Embryonic facial prominence (tissue), 1 donor: ENCODE measurements around the gene UBE2QL1.

Source experiments
- DNase-seq: peaks from one replicate; pipeline ENCODE4 v3.0.0-alpha.2; 2016; ENCODE audit errors: extremely low spot score

The UBE2QL1 gene

DNA sequence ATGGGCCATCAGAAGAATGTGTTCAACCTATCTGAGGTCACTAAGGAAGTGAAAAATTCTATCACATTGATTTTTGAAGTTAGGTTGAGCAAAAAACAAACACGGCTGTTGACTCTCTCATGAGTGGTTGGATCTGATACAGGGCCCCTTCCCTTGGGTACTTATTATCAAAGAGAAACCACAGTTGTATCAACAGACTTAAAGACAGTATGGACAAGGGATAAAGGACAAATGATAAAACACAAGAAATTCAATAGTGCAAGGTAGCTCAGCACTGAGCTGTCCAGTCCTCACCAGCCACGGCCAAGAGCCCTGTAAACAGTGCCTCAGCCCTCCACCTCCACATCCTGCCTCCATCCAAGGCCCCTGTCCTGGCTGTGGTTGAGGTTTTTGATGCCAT, 86.9 kb downstream of the UBE2QL1 start:
- DNase-seq = no peak

DNA sequence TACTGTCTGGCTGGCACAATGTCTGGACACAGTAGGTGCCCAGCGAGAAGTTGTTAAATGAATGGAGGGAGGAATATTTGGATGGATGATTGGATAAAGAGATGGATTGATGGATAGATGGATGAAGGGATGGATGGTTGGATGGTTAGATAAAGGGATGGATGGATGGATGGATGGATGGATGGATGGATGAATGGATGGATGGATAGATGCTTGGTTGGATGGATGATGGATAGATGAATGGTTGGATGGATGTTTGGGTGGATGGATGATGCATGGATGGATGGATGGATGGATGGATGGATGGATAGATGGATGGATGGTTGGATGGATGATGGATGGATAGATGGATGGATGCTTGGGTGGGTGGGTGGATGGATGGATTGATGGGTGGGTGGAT, 90.4 kb downstream of the UBE2QL1 start:
- DNase-seq = no peak

- DNase-seq = no peak
These were observed 91.6 kb downstream of the UBE2QL1 start for GRCh38 chr5:6540111-6540827.

DNA sequence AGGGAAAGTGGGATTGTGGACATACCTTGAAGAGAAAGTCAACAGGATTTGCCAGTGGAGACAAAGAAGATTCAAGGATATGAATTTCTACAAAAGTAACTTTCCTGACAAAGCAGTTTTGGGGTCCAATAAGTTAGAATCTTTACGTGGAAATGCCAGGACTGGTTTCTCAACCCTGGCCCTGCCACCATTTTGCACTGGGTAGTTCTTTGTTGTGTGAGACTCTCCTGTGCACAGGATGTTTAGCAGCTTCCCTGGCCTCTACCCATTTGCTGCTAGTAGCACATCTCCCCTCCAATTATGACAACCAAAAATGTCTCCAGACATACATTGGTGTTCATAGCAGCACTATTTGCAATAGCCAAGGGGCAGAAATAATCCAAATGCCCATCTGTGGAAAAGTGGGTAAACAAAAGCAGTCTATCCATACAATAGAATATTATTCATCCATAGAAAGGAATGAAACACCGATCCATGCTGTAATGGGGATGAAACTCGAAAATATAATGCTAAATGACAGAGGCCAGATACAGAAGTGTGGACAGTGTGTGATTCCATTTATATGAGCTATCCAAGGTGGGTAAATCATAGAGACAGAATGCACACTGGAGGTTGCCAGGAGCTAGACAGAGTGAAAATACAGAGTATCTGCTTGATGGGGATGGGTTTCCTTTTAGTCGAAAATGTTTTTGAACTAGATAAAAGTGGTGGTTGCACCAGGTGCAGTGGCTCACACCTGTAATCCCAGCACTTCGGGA, 92.8 kb downstream of the UBE2QL1 start:
- no peak for DNase-seq

GRCh38 chr5:6542421-6543345, 94.0 kb downstream of the UBE2QL1 start:
- DNase-seq = no peak

GRCh38 chr5:6543346-6543730, 94.7 kb downstream of the UBE2QL1 start:
- no peak for DNase-seq

DNA sequence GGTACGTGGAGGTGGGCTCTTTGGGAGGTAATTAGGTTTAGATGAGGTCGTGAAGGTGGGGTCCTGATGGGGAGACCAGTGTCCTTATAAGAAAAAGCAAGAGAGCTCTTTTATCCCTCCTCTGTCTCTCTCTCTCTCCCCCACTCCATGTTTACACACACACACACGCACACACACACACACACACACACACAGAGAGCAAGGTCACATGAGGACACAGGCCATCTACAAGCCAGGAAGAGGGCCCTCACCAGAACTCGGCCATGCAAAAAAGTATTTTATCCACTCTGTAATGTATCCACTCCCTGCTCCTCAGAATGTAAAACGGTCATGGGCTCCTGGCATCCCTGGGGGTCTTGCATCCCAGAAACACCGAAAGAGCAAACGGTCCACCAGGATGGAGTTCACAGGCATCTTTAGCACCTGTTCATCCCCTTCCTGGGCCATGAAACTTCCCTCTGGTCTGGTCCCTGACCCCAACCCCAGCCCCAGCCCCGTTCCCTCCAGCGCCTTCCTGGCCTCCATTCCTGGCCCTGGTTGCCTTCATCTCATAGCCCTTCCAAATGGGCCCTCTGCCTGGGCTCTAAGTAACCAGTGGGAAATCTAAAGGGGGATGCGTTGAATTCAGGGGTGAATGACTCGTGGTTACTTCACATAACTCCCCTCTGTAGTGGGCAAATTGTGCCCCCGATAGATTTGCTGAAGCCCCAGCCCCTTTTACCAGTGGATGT, 95.3 kb downstream of the UBE2QL1 start:
- no peak for DNase-seq
